HG03558 (cell line): Measurements from ENCODE around the gene DENND1A.
"Not testable (repeated sequence)": the region's sequence is repeated elsewhere in the genome, so short reads cannot be mapped to it uniquely, and the experiment has no call there.

Experiments used
- ATAC-seq: cut with Tn5 transposase; IDR thresholded peaks from one replicate; pipeline ENCODE4 v1.9.1; 2021; ENCODE audit warnings: moderate number of reproducible peaks; ENCODE audit not compliant: unreplicated experiment; ENCODE audit errors: extremely low read depth

Gene DENND1A

DNA sequence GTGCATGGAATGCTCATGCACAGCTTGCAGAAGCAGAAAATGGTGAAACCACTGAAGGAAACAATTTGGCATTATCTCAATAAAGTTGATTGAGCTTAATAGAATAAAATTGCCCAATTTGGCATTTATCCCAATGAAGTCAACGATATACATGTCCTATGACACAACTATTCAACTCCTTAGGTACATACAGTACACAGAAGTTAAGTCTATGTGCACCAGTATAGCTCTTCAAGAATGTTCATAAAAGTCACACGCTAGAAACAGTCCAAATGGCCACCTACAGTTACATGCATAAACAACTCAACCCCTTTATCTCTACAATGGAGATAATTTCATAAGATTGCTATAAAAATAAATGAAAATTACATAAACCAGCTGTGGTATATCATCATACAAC is 184.5 kb downstream of the DENND1A start:
- ATAC-seq = no peak

DNA sequence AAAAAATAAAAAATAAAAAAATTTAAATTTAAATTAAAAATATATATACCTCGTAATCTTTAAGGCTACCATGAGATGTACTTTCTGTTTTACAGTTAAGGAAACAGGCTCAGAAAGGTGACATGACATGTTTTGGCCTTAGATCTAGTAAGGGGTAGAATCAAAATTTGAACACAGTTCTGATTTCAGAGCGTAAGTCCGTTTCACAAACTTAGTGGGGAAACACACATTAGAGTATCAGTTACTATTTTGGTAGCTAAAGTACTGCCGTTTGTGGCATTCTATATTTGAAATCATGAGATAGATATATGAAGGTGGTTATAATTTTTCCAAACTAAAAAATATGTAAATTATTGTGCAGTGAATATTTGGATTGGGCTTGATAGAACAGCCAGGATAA is 186.2 kb downstream of the DENND1A start:
- no peak for ATAC-seq

DNA sequence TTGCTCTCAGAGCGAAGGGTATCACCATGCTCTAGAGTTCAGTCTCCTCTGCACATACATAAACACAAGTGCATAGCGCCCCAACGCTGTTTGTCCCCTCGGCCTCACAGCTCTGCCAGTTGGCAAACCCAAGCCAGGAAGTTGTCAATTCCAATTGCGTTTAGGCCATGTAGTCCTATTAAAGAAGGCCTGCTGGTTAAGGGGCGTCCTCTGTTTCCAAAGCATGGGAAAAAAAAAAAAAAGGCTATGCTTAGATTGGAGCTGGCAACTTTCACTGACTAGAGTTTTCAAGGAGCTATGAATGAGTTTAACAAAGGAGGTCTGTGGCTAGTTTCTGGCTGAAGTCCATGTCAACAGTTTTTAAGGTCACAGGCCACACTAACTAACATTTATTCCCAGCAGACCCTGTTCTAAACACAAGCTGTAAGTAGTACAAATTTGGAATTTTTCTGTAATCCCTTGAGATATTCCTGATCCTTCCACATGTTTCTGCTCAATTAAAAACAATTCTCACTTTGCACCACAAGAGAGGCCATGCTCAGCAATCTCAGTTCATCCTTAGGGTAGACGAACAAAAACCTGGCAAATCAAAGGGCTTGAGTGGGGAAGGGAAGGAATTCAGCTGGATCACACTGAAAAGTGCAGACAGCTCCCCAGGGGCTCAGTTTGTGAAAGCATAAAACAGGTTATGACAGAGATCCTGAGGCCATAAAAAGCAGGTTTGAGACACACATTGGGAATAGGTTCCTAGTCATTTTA is 187.7 kb downstream of the DENND1A start:
- no peak for ATAC-seq

DNA sequence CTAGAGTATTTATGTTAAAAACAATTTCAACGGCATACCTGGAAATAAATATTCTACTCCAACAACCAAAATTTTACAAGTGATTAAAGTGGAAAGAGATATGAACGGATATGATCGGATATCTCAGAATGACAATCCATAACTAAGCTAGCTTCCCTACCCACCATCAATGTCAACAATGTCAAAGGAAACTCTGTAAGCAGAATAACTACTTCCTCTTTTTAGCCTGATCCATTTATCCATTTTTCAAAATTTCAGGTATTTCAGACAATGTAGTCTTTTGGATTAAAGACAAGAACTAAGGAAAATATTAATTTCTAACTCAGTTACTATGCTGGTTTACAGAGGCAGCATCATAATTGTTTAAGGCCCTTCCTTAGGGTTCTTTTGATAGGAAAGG is 188.7 kb downstream of the DENND1A start:
- no peak for ATAC-seq

DNA sequence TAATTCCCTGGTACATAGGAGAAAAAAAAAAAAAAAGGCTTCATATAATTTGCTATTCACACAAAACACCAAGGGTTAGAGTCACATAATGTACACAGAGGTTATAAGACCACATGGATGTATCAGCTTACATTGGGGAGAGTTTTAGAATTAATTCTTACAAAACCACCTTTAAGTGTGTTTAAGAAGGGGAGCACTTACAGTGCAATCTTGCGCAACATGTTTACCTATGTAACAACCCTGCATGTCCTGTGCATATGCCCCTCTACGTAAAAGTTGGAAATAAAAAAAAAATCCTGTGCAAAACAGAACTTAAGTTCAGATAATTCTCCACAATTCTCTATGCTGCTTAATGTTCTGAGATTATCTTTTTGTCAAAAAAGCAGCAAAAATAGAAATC is 190.0 kb downstream of the DENND1A start:
- ATAC-seq = no peak

DNA sequence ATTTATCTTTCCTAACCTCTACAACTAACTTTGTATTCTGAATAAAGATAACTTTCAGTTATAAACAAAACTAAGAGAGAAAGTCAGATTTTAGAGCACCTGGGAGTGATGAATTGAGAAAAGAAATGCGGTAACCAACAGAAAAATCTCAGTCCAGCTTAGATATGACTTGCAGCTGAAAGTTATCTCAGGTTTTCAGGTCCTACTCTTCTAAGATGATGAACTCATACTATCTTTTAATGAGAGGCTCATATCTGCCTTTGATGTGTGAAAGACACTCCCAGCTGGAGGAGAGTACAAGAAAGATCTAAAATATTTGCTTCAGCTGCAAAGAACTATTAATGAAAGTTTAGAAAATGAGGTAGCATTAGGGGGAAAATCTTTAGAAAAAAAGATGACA is 190.5 kb downstream of the DENND1A start:
- no peak for ATAC-seq

DNA sequence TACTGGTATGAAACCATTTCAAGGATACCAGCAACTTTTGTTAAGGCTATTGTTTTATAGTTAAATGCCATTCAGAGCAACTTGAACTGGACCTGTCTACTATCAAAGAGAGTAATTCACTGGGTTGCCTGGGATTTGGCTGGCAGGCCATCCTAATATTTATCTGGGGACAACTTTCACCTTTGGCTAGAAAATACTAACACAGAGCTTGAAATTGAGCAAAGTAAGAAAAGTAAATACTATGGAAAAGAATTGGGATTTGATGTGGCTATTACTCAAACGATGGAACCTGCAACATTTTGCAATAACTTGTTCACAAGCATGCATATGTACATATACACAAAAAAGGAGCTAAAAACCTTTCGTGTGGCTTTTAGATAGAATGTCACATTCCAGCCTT is 191.3 kb downstream of the DENND1A start:
- no peak for ATAC-seq

DNA sequence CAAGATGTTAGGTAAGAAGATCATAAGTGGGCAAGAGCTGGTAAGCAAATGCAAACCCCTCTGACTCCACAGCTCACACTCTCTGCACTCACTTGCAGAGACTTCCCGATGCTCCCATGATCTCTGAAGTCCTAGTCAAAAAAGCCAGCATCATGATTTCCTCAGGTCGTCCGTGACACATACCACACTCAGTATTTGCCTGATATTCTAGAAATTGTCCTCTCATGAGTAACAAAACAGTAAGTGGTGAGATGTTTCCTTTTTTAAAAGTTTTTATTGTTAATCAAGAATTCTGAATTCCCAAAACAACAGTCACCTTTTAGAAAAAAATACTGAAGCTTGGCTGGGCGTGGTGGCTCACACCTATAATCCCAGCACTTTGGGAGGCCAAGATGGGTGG is 194.6 kb downstream of the DENND1A start:
- ATAC-seq = no peak

DNA sequence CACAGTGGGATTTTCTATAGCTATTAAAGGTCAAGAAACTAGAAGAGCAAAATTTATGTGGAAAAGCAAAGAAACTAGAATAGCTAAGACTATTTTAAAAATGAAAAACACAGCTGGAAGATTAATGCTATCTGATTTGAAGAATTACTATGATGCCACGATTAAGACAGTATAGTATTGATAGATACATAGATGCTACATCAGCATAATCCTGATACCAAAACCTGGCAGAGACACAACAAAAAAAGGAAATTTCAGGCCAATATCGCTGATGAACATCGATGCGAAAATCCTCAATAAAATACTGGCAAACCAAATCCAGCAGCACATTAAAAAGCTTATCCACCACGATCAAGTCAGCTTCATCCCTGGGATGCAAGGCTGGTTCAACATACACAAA is 201.4 kb downstream of the DENND1A start:
- ATAC-seq = not testable (repeated sequence)

DNA sequence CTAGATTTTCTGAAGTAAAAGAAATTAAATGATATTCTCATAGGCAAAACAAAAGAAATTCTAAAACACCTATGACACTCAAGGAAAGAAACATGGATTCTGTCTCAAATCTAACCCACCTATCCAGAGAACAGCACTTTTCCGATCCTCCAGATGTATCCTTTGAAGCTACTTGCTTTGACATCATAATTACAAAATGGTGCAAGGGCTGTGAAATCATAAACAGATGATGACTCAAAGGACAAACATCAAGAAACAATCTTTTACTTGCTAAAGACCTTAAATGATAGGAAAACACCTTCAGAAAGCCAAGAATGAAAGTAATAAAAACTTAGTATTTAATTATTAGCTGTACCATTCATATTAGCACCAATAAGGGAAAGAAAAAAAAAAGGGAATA is 202.6 kb downstream of the DENND1A start:
- ATAC-seq = no peak

DNA sequence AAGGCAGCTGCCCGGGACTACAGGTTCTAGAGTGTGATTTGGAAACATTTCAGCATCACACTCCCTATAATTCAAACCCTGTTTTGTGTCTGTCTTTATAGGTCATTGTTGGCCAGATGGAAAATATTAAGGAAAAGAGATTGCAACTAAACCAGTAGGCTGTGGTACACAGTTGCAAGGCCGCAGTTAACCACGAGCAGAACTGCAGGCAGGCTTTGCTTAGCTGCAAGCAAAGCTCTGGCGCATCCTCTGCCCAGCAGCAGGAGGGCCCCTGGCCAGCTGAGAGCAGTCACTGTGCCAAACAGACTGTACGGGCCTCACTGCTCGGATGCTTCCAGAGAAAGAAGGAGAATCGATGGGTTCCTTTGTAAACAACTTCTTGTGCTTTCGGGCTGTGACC is 204.5 kb downstream of the DENND1A start:
- ATAC-seq = no peak

DNA sequence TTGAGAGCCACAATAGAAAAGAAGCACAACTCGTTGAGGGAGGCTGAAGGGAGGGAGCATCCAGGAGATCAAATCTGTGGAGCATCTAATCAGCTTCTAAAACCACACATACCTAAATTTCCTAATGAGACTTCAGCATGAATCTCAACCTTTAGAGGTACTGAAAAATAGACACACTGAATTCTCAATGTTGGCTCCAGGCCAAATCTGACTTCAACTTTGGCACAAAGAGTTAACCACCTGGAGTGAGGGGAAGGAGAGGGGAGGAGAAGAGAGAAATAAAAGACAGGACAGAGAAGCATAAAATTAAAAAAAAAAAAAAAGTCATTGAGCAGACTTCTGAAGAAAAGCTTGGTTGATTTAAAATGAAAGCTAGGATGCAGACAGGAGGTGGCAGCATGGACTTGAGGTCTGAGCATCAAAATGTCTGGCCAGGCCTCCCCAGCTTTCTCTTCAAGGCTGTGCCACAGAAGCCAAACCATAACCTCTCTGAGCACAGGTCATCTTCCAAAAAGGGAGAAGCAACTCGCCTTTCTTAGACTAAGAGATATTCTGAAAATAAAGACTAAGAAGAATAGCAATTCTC is 205.6 kb downstream of the DENND1A start:
- no peak for ATAC-seq

DNA sequence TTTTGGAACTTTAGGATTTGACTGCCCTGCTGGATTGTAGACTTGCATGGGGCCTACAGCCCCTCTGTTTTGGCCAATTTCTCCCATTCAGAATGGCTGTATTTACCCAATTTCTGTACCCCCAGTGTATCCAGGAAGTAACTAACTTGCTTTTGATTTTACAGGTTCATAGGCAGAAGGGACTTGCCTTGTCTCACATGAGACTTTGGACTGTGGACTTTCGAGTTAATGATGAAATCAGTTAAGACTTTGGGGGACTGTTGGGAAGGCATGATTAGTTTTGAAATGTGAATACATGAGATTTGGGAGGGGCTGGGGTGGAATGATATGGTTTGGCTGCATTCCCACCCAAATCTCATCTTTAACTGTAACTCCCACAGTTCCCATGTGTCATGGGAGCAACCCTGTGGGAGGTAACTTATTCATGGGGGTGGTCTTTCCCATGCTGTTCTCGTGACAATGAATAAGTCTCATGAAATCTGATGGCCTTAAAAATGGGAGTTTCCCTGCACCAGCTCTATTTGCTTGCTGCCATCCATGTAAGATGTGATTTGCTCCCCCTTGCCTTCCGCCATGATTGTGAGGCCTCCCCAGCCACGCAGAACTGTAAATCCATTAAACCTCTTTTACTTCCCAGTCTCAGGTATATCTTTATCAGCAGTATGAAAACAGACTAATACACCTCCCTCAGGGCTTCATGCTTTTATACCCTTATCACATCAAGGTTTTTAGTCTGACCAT is 206.6 kb downstream of the DENND1A start:
- no peak for ATAC-seq

DNA sequence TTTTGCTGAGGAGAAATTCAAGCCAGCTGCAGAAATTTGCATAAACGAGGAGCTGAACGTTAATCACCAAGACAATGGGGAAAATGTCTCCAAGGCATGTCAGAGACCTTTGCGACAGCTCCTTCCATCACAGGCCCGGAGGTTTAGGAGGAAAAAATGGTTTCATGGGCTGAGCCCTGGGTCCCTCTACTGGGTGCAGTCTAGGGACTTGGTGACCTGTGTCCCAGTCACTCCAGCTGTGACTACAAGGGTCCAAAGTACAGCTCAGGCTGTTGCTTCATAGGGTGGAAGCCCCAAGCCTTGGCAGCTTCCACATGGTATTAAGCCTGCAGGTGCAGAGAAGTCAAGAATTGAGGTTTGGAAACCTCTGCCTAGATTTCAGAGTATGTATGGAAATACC is 207.5 kb downstream of the DENND1A start:
- no peak for ATAC-seq

DNA sequence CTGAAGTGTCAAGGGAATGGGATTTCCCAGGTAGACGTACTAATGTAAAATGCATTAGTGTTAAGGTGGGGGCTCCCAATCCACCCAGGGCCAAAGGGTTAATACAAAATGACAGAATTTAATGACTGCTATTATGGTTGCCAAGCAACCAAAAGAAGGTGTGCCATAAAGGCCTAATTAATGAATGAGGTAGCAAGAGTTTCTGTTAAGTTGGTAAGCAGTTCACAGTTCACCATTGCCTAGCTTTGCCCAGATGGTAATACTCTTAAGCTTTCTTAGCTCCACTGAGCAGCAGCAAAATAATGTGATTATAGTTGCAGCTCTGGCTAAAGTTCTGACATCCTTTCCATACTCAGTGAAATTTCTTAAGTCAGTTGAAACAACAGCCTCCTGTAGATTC is 211.7 kb downstream of the DENND1A start:
- ATAC-seq = no peak

DNA sequence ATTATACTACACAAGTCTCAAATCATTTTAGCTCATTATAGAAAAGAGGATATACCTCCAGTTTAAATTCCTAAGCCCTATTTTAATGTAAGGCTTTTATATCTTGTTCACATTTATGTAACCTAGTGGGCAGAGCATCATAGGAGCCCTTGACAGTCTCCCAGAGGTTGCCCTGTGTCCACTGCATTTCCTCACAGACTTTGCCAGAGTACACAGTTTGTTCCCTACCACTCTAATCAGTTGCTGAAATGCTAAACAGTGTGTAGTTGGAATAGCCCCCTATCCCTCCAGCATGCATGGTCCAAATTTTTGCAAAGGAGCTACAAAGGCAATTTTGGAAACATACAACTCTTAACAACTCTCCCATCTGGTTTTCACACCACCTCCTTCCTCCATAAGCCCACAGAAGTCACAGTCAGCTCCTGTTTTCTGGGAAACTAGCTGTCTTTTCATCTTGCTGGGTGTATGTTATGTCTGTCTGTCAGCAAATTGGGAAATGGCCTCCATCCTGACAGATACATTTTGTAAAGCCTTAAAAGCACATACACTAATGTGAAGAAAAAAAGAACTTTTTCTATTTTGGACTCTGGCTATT is 212.2 kb downstream of the DENND1A start:
- ATAC-seq = no peak

DNA sequence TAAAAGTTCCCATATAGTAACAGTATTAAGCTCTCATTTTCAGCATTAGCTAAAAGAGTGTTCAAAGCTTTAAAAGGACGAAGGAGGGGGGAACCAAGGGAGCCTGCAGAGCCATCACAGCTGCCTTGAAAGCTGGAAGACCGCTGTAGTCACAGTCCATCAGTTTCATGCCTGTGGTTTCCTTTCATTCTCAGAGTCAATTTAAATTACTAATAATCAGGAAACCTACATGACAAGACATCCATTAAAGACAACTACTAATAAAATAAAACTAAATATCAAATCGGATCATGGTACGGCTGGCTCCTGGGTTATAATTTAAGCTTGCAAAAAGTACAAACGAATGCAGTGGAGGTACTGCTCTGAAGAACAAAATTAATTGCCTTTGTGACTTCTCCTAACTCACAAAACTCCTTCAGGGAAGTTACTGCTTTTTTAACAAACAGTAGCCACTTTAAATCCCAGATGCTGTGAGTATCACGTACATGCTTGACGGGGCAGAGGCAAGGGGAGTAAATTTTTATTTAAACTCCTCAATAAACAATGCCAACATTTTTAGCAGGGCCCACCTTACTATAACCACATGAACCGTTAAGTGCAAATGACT is 213.5 kb downstream of the DENND1A start:
- ATAC-seq = no peak

DNA sequence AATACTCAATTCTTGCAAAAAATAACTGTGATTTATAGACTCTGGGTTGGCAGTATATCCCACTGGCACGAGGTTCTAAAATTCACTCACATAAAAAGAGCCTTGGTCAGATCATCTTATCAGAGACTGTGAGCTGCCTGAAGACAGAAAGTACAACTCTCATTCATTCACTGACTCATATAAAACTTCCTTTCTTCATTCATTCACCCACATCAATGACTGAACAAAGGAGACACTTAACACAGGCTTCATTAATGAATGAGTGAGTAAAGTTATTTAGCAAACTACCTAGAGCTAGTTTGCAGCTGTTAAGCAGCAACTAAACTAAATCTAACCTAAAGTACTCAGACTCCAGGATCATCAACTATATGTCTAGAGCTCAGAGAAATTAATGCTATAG is 214.7 kb downstream of the DENND1A start:
- ATAC-seq = no peak

DNA sequence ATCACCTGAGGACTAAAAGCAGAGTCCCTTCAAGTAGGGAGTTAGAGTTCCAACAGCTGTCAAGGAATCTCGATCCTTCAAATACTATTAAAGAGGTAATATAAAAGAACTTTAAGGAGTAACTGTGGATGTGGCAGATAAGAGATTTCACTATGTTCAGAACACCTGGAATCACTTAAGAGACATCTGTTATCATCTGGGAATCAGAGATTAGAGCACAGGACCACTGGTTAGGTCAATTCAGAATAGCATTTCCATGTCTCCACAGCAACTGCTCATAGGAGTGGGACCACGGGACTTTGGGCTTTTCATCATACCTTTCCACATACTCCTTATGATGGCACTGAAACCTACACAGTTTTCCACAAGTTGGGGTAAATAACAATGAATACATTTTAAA is 216.6 kb downstream of the DENND1A start:
- ATAC-seq = no peak

DNA sequence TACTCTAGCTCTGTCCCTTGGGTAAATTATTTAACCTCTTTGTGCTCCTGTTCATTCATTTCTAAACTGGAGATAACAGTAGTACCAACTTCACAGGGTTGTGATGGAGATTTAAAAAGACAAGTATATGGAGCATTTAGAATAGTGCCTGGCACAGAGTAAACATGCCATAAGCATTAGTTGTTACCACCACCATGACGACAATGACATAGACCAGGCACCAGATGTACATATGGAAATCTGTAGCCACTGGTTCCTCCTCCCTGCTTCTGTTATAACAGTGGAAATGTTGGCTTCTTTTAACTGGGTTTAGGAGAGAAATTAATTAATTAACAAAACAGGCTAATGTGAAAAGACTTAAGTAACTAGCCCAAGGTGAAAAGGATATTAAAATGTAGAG is 217.5 kb downstream of the DENND1A start:
- no peak for ATAC-seq

DNA sequence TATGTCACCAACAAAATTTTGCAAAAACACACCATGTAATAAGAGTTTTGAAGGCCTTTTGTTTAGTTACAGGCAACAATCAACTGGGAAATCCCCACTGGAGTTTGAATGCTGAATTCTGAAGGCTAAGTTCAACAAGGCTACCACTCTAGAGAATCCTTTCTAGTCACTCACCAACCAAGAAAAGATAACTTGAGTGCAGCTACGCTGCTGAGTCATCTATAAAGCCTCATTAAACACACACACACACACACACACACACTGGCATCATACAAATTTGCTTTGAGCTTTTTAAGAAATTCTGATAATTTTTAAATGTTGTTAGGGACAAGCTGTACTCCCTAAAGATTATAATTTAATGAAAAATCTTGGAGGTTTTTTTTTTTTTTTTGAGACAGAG is 219.6 kb downstream of the DENND1A start:
- ATAC-seq = no peak
